GM19193 (cell line): ENCODE measurements around the gene LYVE1.
A peak's percentile ranks its signal among the peaks of the same experiment; 100 is the strongest.

ENCODE experiments used
- POLR2A ChIP-seq: IDR thresholded peaks from 4 replicates; pipeline ENCODE4 v1.6.1; 2011; ENCODE audit not compliant: insufficient read depth, insufficient read length; ENCODE audit errors: extremely low read depth

The LYVE1 gene

DNA sequence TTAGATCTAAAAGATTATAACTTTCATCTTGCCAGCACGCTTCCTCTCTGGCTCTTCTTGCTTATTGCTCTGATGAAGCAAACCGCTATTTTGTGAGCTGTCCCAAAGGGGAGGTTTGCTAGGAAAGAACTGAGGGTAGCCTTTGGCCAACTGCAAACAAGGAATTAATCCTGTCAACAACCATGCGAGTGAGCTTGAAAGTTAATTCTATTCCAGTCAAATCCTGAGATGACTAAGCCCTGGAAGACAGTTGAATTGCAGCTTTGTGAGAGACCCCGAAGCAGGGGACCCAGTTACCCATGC, 17.2 kb downstream of the LYVE1 start:
- no peak for TF ChIP-seq POLR2A

DNA sequence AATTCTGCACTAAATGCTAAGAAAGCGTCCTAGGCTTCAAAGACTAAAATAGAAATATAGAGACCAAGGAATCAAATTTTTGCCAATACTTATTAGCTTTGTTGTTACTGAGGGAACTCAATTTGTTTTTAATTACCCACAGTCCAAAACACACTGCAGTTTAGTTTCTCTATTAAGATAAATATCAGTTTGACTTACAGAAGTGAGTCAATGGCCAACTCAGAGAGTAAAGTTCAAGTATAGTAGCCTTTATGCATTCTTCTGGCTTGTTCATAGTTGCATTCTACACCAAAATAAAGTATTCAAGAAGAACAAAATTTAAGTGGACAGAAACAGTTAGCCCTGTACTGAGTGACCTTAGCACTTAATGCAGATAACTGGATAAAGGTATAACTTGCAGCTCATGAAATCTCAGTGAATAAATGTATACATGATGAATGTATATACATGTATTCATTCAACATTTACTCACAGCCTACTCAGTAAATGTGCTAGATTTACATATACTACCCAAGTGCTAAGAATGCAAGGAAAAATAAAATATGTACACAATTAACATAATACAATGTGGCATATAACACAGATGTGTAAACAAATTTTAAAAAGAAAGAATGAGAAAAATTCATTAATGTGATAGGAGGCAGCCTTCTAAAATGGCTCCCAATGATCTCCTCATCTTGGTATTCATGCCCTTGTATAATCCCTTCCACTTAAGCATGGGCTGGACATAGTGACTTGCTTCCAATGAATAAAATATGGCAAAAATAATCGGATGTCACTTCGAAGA, 17.8 kb downstream of the LYVE1 start:
- TF ChIP-seq POLR2A: no peak

- no peak for TF ChIP-seq POLR2A
Observed at GRCh38 chr11:10544491-10545465, 23.7 kb downstream of the LYVE1 start.

GRCh38 chr11:10543782-10544181, 24.7 kb downstream of the LYVE1 start:
- TF ChIP-seq POLR2A: no peak

DNA sequence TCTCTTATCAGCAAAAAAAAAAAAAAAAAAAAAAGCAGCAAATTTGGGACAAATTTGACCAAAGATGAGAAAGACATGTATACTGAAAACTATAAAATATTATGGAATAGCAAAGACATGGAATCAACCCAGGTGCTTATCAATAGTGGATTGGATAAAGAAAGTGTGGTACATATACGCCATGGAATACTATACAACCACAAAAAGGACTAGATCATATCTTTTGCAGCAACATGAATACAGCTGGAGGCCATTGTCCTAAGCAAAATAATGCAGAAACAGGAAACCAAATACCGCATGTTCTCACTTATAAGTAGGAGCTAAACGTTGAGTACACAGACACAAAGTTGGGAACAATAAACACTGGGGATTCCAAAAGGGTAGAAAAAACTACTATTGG, 25.7 kb downstream of the LYVE1 start:
- no peak for TF ChIP-seq POLR2A

DNA sequence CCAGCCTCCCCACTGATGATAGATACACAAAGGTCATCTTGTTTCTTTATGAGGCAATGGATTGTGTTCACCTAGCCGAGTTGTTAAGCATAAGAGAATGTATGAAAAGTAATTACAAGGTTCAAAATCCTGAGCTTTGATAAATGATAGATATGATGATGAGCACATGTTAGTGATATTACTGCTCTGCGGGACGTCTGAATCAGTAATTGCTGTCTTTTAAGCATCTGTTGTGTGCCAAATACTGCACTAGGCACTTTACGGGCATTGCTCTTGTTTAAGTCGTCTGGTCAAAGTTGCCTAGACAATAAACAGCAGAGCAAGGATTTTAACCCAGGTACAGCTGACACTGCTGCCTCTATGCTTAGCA, 26.9 kb downstream of the LYVE1 start:
- no peak for TF ChIP-seq POLR2A

GRCh38 chr11:10540915-10541560, 27.4 kb downstream of the LYVE1 start, which contains the start of gene RNF141:
Gene RNF141 (minus strand): TSS chr11:10541187. CDS start chr11:10534158, 7,029 bp downstream.
- peak; percentile 91 for TF ChIP-seq POLR2A

- TF ChIP-seq POLR2A: no peak
Observed at GRCh38 chr11:10540546-10540914, 27.9 kb downstream of the LYVE1 start.

- no peak for TF ChIP-seq POLR2A
Observed at GRCh38 chr11:10539339-10539738, 29.1 kb downstream of the LYVE1 start.

GRCh38 chr11:10538924-10539323, 29.5 kb downstream of the LYVE1 start:
- no peak for TF ChIP-seq POLR2A

GRCh38 chr11:10537600-10537999, 30.9 kb downstream of the LYVE1 start:
- no peak for TF ChIP-seq POLR2A

DNA sequence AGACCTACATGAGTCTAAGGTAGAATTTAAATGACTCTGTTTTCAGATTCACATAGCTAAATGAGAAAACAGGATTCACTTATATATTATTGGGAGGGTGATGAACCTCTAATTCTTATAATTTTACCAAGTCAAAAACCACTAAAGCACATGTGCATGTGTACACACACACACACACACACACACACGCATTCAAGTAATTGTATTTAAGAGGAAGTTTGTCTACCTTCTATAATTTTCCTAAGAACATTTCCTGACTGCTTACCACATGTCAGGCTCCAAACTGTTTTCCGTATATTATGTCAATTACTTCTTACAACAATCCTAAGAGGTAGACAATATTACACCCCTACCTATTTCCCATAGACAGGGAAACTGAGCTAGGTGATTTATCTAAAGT, 34.1 kb downstream of the LYVE1 start:
- TF ChIP-seq POLR2A: no peak

- no peak for TF ChIP-seq POLR2A
Observed at GRCh38 chr11:10533323-10533722, 35.1 kb downstream of the LYVE1 start.

DNA sequence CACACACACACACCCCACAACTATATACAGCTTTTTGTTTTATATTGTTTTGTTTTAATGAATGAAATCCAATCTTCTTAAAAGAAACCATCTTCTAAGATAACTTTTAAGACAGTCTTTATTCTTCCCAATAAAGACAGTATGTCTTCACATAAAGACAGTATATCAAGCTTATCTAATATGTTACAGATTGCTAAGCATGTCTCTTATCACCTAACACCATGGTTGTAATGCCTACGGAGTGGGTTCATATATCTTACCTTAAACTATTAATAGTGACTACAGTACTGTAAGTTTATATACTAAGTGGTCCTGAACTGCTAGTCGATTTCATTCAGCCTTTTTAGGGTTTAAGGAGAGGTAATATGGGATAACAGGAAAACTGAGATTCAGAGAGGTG, 35.9 kb downstream of the LYVE1 start:
- no peak for TF ChIP-seq POLR2A

DNA sequence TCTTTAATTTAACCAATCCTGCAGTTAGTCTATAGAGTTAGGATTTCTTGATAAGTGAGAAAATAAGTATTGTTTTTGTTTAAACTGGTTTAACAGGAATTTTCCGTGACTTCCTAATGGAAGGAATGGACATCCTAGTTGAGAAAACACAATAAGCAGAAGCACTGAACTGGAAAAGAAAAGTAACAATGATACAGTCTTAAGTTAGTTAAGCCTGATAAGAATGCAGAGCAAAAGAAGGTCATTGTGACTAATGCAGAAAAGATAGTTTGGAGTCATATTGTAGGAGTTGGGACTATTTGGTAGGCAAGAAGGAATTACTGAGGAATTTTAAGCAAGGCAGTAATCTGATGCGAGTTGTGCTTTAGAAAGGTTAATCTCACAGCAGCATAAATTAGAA, 39.2 kb downstream of the LYVE1 start:
- TF ChIP-seq POLR2A: no peak
